Esophagus mucosa (tissue), 1 donor: ENCODE measurements around the gene FHOD1. TPM values are rescaled to one million over a fixed set of nuclear protein-coding genes. Genes with fewer than 3 reads are reported as not detected.
A peak's percentile ranks its signal among the peaks of the same experiment; 100 is the strongest.

Experiments used
- ATAC-seq: fragments of 200-7000 bp; cut with Tn5 transposase; one replicate; pipeline ENCODE4 v1.9.1; 2020
- total RNA-seq: library from RNA; stranded (reverse); gene quantifications from one replicate; pipeline ENCODE4 v1.2.4, GENCODE V29; 2023
- donor health status: DM: yes; HTN: yes; CAD: no.

FHOD1 gene
- total RNA-seq, 1 donor from 2014 or later = 7.4 TPM

DNA sequence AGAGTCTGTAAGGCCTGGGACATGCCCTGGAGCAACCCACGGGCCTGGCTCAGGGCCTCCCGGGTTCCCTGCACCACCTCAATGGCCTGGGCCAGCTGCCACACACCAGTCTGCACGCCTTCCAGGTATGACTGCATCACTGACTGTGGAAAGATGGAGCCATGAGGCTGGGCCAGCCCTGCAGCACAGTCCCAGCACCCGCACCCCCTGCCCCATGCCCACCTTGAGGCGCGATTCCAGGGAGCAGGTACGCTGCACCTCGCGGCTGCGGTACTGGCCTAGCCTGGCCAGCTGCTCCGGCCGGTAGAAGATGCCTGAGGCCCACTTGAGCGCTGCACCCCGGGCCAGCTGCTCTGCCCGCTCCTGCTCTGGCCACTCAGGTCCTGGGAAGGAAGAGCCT, 58.5 kb downstream of the FHOD1 start:
- ATAC-seq = no peak

DNA sequence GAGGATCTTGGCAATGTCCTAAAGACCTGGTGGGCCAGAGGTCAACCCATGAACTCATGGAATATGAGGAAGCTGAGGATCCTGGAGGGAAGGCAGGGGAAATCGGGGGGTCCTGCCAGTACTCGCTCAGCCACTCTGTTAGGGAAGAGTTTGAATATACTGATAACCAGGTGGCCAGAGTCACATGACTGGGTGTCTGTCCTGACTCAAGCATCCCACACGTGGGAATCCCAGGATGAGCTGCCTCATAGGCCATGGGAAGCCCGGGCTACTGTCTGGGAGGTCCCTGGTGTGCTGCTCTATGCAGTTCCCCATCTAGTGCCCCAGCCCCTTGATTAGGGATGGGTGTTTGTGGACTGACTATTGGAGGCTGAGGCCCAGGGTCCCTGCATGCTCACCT, 59.0 kb downstream of the FHOD1 start:
- ATAC-seq = no peak

DNA sequence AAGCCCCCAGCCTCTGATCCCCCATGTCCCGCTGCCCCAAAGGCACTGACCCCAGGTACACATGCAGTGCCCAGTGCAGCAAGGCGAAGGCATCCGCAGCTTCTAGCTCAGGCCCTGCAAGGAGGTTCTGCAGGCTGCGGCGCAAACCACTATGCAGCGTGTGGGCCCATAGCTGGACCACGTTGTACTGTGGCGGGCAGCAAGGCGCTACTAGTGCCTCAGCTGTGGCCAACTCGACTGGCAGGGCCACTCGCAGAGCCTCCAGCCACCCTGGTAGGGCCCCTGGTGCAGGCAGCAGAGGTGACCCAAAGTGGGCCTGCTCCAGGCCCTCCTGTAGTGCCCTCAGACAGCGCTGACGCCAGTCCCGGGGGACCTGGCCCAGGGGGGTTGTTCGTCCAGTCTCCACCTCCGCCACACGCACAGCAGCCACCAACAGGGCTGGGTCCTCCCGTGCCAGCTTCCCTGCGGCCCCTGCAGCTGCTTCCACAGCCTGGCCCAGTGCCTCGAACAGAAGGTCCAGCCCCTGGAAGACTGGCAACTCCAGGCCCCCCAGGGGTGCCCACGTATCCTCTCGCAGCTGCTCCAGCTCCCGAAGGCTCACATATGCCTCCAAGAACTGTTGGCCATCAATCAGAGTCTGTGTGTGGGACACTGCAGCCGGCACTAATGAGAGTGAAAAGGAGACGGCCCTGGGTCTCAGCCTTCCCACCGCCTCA, 59.9 kb downstream of the FHOD1 start:
- ATAC-seq = no peak

DNA sequence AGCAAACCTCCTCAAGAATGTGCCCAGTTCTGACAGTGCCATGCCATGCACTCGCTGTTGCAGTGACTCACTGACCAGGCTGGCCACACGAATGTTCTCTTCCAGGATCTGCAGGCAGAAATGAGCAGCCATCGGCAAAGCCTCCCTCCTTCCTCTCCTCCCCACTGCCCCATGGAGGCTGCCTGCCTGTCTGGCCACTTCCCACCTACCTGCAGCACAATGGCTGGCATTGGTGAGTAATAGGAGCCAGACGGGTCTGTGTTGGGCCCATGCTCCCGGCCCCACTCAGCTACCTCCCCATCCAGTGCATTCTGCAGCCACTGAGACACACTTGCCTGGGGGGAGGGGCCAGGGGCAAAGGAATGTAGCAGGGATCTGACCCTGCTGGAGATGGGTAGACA, 60.7 kb downstream of the FHOD1 start:
- ATAC-seq = no peak

DNA sequence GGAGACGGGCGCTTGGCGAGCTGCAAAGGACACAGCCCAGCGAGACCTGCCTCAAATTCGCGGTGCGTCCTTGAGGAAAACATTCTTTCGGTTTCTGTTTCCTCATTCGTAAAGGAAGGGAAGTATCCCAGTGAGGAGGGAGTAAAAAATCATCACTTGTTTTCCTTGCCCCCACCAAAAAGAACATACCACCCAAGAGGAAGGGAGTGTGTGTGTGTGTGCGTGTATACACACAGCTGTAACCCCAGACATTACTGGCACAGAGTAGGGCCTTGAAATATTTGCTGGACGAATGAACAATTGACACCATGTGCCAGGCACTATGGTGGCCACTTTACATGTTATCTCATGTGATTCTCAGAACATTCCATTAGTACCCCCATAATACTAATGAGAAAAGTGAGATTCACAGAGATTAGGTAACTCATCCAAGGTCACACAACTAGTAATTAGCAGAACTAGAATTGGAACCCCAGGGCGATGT, 61.6 kb downstream of the FHOD1 start:
- no peak for ATAC-seq

DNA sequence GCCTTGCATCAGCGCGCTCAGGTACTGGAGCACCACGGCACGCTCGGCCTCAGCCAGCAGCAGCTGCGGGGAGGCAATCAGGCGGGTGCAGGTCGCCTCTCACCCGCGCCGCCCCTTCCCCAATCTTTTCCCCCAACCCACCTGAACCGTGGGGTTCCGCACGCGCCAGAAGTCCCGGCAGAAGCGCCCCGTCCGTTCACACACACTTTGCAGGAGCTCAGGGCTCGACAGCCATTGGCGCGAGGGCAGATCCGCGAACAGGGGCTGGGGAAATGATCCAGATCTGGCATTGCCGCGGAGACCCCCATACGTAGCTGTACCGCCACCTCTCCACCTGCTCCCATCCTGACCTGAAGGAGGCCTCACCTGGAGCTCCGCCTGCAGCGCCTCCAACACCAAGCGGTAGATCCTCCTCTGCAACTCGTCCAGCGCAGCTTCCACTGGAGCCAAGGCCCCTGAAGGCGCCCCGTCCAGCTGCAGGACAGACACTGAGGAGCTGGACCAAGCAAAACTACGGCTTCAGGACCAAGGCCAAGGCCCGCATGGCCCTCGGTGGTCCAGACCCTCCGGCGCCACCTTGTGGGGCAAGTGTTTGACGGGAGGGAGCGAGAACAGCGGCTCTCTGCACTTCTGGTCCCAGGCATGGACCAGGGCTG, 62.2 kb downstream of the FHOD1 start:
- peak; percentile 36 for ATAC-seq

DNA sequence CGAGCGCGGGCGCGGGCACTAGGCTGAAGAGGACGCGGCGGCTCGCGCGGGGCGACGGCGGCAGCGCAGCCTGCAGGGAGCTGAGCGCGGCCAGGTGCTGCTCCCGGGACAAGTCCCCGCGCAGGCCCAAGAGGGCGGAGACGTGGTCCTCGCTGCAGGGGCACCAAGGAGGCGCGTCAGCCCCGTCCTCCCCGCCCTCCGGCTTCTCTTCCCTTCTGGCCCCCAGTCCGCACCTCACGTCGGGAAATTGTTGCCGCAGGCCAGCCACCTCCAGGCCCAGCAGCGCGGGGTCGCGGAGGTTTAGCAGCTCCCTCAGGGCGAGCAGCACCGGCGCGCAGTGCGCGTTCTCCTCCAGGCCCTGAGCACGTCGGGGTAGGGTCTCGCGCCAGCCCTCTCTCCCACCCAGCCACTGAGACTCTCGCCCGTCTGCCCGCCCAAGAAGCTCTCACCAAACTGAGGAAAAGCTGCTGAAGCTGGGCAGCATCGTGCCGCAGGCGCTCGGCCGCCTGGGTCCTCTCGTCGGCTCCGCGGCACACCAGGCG, 62.8 kb downstream of the FHOD1 start:
- ATAC-seq = peak; percentile 3

DNA sequence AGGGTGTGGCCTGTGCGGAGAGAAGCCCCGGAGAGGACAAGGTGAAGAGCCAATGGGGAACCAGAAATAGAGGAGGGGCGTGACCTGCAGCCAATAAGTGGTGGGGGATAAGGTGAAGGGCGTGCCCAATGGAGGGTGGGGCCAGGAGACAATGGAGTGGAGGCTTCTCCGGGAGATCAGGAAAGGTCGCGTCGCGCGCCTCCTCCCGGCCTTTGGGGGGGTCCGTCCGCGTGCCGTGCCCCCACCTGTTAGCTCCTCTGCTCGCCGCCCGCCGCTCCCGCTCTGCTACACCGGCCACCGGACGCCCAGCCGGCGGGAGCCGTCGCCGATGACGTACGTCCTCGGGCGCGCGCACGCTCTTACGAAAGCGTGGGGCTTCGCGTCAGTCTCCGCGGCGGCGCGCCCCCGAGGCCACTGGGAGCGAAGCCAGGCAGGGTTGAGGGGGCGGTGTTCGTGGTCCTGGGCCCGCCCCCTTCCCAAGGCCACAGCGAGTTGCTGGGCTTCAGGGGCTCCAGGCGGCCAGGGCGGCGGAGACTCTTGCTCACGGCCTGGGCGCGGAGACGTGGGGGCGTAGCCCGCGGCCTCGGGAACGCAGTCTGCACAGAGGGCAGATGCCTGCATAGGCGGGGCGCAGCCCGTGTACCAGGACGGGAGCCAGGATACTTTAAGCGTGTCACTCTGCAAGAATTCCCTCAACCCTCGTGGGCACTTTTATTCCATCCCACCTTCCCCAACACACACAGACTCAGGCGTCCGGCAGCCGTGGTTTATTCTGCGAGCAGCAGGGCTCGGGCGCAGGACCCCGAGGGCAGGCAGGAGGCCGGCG, 63.4 kb downstream of the FHOD1 start, which contains the start of gene MATCAP1:
TSS of gene MATCAP1 (minus strand) at position 337 of the 826 bp plus-strand sequence. CDS start 3,353 bp downstream, outside the sequence.
- ATAC-seq = peak; percentile 91

DNA sequence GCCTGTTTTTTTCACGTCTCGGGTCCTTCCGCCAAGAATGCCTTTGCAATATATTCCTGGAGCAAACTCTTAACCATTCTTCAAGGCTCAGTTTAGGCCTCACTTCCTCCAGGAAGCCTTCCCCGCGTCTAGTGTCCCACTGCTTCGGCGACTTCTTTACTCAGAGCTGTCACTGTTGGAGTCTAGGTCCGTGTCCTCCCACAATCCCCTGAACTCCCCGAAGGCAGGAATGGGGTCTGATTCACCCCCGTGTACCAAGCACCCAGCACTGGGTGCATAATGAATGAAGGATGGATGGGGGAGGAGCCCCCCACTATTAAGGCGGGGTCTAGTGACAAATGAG, 64.0 kb downstream of the FHOD1 start:
- ATAC-seq = no peak

DNA sequence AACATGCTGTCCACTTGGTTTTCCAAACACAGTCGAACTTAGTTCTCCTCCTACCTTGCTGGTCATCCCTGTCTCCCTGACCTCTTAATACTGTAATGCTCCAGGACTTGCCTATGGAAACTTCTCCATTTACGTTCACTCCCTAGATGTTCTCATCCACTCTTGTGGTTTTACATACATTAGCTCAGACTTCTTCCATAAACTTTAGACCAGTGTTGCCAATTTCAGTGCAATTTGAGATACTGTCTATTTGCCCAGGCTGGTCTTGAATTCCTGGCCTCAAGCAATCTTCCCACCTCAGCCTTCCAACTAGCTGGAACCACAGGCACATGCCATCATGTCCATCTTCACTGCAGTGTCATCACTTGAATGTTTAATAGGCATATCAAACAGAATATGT, 65.0 kb downstream of the FHOD1 start:
- ATAC-seq = no peak

DNA sequence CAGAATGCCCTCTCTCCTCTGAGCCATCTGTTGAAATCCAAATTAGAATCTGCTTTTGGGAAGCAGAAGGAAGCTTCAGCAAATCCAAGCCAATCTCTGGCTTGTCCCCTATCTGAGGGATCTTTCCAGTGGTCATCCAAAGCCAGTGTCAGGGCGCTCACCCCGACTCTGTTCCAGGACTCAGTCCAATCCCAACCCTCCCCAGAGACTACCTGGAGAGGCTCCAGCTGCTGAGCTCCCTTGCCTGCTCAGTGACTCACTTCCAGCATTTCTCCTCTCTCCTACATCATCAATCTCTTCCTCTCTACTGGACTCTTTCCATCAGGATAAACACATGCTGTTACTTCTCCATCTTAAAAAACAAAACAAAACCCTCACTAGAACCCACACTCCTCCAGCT, 65.9 kb downstream of the FHOD1 start:
- no peak for ATAC-seq

DNA sequence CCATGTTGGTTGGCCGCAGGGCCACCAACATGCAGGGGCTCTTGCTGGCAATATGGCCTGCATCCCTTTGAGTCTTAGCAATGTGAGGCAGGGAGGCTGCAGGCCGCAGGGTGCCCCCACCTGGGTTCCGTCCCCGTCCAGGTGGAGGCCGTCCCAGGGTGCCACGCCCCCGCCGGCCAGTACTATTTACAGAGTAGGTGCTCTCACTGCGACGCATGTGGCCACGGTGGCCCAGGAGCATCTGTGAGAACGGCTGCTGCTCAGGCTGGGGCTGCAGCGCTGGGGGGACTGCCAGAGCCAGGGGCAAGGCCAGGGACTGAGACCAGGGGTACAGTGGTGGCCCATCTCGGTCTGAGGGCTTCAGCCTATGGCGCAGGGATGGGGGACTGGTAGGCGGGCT, 67.1 kb downstream of the FHOD1 start:
- ATAC-seq = no peak

DNA sequence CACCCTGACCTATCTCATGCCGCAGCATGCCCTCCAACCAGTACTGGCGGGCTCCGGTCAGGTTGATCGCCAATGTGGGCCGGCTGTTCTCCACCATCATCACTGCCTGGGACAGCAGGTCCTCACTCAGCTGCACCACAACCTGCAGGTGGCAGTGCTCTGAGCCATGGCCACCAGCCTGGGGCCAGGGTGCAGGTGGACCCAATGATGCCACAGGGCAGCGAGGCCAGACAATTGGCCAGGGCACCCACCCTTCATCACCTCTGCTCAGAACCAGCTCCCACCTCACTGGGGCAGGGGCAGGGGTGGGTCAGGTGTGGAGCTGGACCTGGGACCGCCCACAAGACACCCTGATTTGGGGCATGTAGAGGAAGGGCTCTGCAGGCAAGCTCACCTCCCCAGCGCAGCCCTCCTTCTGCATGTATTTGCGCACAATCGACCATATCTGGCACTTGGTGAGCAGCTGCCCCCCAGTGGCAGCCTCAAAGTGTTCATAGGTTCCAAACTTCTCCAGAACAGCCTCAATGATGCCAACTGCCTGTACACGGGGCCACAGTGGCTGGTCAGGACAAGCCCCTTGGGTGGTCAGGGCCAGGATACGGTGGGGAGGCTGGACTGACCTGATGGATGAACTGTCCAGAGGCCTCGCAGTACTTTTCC, 67.7 kb downstream of the FHOD1 start:
- ATAC-seq = peak; percentile 3

Other genes starting within 250 kb of the FHOD1 start
- gene CBFB, start 218.3 kb downstream of the FHOD1 start, total RNA-seq = 40.4 TPM
- 12.1 TPM for gene PHAF1, start 137.5 kb downstream of the FHOD1 start, total RNA-seq
- gene B3GNT9, start 96.5 kb downstream of the FHOD1 start, total RNA-seq = 3.7 TPM
- gene TRADD, start 87.6 kb downstream of the FHOD1 start, total RNA-seq = 18.0 TPM
- 5.5 TPM for gene FBXL8, start 87.5 kb downstream of the FHOD1 start, total RNA-seq
- 10.9 TPM for gene HSF4, start 82.7 kb downstream of the FHOD1 start, total RNA-seq
- gene NOL3, start 76.9 kb downstream of the FHOD1 start, total RNA-seq = 23.3 TPM
- 7.8 TPM for gene MATCAP1, start 63.5 kb downstream of the FHOD1 start, total RNA-seq
- gene EXOC3L1, start 57.3 kb downstream of the FHOD1 start, total RNA-seq = 1.4 TPM
- 36.6 TPM for gene E2F4, start 55.3 kb downstream of the FHOD1 start, total RNA-seq
- 26.3 TPM for gene ELMO3, start 48.4 kb downstream of the FHOD1 start, total RNA-seq
- gene TMEM208, start 20.4 kb downstream of the FHOD1 start, total RNA-seq = 25.3 TPM
- gene SLC9A5, start 1.5 kb upstream of the FHOD1 start, total RNA-seq = 0.08 TPM
- gene PLEKHG4, start 32.1 kb upstream of the FHOD1 start, total RNA-seq = 4.9 TPM
- gene KCTD19, start 79.3 kb upstream of the FHOD1 start, total RNA-seq = not detected
- gene LRRC36, start 79.3 kb upstream of the FHOD1 start, total RNA-seq = not detected
- 3.7 TPM for gene TPPP3, start 146.0 kb upstream of the FHOD1 start, total RNA-seq
- gene ZDHHC1, start 169.0 kb upstream of the FHOD1 start, total RNA-seq = 3.8 TPM
- gene HSD11B2, start 183.6 kb upstream of the FHOD1 start, total RNA-seq = 6.6 TPM
- 80.9 TPM for gene ATP6V0D1, start 233.7 kb upstream of the FHOD1 start, total RNA-seq
- gene AGRP, start 236.1 kb upstream of the FHOD1 start, total RNA-seq = not detected